NK-92 (cell line): ENCODE results near the gene MTO1.
"Not testable (repeated sequence)": the region's sequence is repeated elsewhere in the genome, so short reads cannot be mapped to it uniquely, and the experiment has no call there.

Experiments
- DNase-seq: peaks from one replicate; lab custom pipeline; 2025; ENCODE audit not compliant: unreplicated experiment; lab: John Stamatoyannopoulos, UW

The MTO1 gene

DNA sequence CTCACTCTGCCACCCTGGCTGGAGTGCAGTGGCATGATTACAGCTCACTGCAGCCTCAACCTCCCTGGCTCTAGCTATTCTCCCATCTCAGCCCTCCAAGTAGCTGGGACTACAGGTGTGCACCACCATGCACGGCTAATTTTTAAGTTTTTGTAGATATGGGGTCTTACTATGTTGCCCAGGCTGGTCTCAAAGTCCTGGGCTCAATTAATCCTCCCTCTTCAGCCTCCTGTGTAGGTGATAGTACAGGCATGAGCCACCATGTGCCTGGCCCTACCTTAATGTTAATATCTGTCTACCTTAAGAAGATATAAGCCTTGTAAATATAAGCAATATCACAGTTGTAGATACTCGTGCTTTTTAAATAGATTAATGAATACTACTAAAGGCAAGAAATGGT is 42.6 kb downstream of the MTO1 start:
- DNase-seq, result no peak

GRCh38 chr6:73505142-73505541 is 43.6 kb downstream of the MTO1 start:
- no peak for DNase-seq

DNA sequence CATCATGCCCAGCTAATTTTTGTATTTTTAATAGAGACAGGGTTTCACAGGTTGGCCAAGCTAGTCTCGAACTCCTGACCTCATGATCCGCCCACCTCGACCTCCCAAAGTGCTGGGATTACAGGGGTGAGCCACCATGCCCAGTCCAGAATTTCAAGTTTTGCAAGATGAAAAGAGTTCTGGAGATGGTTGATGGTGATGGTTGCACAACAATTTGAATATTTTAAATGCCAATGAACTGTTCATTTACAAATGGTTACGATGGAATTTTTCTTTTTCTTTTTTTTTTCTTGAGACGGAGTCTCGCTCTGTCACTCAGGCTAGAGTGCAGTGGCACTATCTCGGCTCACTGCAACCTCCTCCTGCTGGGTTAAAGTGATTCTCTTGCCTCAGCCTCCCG is 44.2 kb downstream of the MTO1 start:
- not testable (repeated sequence) for DNase-seq

DNA sequence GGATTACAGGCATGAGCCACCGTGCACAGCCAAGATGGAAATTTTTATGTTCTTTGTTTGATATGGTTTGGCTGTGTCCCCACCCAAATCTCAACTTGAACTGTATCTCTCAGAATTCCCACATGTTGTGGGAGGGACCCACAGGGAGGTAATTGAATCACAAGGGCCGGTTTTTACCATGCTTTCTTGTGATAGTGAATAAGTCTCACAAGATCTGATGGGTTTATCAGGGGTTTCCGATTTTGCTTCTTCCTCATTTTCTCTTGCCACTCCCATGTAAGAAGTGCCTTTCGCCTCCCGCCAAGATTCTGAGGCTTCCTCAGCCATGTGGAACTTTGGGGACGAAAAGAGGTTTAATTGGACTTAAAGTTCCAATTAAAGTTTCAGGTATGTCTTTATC is 44.7 kb downstream of the MTO1 start:
- no peak for DNase-seq

GRCh38 chr6:73508776-73509175 is 47.2 kb downstream of the MTO1 start:
- DNase-seq, result no peak

GRCh38 chr6:73509851-73510250 is 48.3 kb downstream of the MTO1 start:
- DNase-seq, result no peak

GRCh38 chr6:73511796-73512195 is 50.3 kb downstream of the MTO1 start:
- no peak for DNase-seq

GRCh38 chr6:73513496-73513854 is 51.9 kb downstream of the MTO1 start:
- no peak for DNase-seq

- DNase-seq, result no peak
Observed at GRCh38 chr6:73514746-73515110, 53.2 kb downstream of the MTO1 start.

DNA sequence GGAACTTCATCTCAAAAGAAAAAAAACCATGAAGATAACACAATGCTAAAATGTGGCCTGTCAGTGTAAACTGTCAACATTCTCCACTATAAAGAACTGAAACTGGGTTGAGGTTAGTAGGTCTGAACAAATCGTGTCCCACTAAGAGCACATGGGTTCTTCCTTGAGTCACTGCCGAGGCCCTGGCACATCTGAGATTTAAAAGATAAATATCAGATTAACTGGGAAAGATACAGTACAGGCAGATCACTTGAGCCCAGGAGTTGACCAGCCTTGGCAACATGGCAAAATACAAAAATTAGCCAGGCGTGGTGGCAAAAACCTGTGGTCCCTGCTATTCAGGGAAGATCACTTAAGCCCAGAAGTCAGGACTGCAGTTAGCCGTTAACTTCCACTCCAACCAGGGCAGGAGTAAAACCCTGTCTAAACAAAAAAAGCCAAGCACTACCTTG is 53.7 kb downstream of the MTO1 start:
- no peak for DNase-seq

DNA sequence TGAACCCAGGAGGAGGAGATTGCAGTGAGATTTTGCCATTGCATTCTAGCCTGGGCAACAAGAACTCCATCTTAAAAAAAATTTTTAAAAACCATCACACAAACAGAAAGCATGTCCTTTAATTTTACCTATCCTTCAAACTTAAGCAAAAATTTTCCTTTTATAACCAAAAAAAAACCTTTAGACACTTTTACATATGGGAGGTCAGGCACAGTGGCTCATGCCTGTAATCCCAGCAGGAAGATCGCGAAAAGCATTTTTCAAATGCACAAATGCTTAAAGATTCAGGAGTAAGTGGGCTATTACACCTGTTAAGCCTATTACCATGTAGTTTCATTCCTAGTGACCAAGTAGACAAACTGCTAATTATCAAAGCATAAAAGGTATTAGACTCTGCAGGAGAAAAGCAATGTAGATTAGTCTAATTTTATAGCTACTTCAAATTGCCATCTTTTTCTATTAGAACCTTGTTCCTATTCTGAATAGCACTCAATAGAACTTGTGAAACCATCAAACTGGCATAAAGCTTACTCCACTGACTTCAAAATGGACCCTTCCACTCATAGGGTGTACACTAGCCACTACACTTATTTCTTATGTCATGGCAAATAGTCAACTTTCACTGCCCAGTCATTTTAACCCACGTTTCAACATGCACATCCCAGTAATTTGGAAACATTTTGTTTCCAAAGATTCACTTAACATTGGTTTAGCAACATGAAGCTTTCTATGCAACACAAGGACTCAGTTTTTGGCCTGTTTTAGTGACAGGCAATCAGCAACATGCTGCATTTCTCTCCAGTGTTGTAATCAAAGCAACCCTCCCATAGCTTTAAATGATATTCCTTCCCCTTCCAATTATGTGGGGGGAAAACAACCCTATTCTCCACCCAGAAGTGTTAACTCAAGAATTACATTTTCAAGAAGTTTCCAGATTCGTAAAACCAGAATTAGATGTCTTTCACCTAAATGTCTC is 55.3 kb downstream of the MTO1 start:
- no peak for DNase-seq

DNA sequence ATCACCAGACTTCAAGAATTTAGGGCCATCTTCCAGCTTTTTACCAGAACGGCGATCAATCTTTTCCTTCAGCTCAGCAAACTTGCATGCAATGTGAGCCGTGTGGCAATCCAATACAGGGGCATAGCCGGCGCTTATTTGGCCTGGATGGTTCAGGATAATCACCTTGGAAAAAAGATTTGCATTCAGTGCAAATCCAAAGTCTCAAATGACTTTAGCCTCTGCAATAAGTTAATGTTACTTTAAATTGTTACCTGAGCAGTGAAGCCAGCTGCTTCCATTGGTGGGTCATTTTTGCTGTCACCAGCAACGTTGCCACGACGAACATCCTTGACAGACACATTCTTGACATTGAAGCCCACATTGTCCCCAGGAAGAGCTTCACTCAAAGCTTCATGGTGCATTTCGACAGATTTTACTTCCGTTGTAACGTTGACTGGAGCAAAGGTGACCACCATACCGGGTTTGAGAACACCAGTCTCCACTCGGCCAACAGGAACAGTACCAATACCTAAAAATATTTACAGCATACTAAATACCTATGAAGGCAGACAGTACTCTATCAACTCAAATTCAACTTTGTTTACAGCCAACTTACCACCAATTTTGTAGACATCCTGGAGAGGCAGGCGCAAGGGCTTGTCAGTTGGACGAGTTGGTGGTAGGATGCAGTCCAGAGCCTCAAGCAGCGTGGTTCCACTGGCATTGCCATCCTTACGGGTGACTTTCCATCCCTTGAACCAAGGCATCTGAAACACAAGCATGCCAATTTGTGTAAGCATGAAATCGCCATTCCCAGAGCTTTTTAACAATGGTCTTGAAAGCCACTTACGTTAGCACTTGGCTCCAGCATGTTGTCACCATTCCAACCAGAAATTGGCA is 56.8 kb downstream of the MTO1 start:
- not testable (repeated sequence) for DNase-seq

DNA sequence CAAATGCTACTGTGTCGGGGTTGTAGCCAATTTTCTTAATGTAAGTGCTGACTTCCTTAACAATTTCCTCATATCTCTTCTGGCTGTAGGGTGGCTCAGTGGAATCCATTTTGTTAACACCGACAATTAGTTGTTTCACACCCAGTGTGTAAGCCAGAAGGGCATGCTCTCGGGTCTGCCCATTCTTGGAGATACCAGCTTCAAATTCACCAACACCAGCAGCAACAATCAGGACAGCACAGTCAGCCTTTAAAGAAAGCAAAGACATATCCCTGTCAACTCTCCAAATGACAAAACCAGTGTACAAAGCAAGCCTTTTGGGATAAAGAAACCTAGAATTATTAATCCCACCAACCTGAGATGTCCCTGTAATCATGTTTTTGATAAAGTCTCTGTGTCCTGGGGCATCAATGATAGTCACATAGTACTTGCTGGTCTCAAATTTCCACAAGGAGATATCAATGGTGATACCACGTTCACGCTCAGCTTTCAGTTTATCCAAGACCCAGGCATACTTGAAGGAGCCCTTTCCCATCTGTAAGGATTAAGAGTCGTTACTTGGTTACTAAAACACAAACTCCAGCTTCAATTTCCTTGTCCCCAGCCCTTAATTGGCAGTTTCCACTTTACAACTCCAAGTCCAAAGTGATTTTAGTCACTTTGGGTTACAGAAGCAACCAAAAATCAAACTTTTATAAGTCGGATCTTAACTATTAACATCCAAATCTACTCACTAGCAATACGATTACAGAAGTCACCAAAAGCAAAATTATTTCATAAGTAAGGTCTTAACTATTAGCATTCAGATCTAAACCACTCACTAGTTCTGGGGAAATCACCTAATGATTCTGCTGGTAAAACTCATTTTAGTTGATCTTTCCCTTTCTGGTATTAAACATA is 57.7 kb downstream of the MTO1 start:
- DNase-seq, result not testable (repeated sequence)

- no peak for DNase-seq
Observed at GRCh38 chr6:73519926-73520687, 58.6 kb downstream of the MTO1 start.

DNA sequence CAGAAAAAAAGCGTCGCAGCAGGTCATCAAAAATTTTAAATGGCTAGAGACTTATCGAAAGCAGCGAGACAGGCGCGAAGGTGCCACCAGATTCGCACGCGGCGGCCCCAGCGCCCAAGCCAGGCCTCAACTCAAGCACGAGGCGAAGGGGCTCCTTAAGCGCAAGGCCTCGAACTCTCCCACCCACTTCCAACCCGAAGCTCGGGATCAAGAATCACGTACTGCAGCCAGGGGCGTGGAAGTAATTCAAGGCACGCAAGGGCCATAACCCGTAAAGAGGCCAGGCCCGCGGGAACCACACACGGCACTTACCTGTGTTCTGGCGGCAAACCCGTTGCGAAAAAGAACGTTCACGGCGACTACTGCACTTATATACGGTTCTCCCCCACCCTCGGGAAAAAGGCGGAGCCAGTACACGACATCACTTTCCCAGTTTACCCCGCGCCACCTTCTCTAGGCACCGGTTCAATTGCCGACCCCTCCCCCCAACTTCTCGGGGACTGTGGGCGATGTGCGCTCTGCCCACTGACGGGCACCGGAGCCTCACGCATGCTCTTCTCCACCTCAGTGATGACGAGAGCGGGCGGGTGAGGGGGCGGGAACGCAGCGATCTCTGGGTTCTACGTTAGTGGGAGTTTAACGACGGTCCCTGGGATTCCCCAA is 59.3 kb downstream of the MTO1 start, which contains the start of gene EEF1A1:
EEF1A1 (minus strand) TSS at position 345 of the 663 bp plus-strand sequence. CDS start 1,006 bp downstream, outside the sequence.
- peak; percentile 99 for DNase-seq

DNA sequence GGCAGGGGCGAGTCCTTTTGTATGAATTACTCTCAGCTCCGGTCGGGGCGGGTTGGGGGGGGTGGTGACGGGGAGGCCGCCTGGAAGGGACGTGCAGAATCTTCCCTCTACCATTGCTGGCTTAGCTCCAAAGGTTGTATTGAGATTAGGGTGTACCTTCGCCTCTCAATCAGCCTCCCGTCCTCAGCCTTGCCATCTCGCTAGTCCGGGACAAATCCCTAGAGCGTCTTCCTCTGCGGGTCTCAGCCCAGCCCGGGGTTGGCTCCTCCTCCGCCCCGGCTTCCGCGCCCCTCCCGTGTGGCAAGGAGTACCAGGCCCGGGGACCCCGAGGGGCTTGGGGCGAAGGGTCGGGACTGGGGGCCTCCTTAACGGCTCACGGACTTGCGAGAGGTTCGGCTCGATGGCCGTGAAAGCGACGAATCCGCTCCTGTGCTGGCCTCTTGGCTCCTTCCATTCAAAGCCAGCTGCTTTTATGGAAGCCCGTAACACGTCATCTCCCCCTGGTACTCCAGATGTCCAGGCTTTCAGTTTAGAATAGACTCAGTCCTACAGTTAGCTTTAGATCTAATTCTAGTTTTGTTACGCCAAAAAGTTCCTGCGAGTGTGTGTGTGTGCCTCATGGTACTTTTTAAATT is 59.9 kb downstream of the MTO1 start:
- no peak for DNase-seq

DNA sequence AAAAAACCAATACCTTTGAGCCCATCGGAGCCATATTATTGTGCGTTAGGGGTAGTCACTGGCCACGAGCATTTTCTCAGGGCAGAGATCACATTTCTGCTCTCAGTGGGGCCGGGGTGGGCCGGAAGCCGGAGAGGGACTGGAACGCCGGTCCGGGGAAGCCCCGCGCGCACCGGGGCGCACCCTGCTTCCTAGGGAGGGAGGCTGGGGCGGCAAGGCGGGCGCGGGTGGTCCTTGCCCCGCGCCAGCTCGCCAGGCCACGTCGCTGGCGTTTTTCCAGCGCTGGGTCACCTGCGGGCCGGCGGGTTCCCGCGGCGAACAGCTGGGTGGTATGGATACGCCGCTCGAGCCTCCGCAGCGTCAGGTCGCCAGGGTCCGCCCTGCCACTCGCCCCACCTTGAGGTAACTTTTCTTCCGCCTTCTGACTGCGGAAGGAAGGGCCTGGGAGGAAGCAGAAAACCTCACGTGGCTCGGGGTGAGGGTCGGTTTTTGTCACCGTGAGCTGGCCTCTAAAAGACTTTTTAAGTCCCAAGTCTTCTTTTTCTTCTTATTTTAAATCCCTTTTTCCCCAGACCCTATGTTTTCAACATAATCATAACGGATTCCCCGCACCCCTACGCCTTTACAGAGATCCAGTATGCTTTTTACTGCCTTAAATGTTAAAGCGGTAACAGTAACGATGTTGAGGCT is 62.0 kb downstream of the MTO1 start:
- no peak for DNase-seq

DNA sequence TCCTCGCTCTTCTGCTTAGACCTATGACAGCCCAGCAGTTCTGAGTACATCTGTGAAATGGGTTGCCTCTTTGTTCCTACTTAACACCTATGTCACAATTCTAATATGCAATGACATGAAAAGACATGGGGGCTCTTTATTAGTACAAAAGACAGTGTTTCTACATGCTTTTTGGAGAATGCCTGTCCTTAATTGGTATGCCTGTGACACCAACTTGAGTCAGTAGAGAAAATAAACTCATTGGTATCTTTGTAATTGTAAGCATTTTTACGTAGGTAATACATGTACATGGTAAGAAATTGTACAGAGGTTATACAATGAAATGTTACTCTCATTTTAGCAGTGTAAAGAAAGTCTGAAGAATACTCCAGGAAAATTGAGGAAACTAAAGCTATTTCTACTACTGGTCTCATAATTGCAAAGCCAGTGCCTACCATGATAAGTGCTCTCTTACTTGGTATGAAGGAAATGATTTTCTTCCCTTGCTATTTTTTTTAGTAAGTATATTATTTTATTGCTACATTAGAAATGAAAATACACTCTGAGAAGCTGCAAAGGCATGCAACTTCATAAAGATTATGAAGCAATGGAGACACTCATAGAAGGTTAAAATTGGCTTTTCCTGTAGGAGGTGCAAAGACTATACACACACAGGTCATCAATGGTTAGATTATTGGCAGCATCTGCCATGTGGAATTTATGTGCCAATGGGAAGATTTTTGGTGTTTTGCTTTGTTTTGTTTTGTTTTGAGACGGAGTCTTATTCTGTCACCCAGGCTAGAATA is 64.2 kb downstream of the MTO1 start:
- DNase-seq, result no peak
